ENCODE results near the gene FOXN1.

The FOXN1 gene

DNA sequence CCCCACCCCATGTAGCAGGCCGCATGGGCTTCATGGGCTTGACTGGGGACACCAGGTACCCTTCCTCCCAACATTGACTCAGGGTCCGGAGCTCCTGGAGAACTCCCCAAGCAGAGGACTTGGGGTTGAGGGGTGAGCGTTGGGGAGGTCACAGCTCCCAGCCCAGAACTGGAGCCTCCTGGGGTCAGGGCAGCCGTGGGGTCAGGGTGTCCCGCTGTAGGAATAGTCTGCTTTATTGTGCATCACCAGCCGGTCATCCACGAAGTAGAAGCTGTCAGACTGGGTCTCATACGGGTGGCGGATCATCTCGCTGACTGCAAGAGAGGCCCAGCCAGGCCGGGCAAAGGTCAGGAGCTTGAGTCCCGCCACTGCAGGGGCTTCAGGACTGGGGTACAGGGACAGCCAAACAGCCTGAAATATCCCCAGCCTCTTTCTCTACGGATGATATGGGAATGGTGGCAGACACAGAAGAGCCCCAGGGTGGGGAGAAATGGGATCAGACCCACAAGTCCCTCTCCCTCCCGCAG, 41.0 kb downstream of the FOXN1 start:
- TF ChIP-seq ZFX (IDR thresholded peaks at IDR 0.05): no peak
- TF ChIP-seq, protein P1, sequence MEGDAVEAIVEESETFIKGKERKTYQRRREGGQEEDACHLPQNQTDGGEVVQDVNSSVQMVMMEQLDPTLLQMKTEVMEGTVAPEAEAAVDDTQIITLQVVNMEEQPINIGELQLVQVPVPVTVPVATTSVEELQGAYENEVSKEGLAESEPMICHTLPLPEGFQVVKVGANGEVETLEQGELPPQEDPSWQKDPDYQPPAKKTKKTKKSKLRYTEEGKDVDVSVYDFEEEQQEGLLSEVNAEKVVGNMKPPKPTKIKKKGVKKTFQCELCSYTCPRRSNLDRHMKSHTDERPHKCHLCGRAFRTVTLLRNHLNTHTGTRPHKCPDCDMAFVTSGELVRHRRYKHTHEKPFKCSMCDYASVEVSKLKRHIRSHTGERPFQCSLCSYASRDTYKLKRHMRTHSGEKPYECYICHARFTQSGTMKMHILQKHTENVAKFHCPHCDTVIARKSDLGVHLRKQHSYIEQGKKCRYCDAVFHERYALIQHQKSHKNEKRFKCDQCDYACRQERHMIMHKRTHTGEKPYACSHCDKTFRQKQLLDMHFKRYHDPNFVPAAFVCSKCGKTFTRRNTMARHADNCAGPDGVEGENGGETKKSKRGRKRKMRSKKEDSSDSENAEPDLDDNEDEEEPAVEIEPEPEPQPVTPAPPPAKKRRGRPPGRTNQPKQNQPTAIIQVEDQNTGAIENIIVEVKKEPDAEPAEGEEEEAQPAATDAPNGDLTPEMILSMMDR (conservative IDR thresholded peaks at IDR 0.05): no peak
- H3K27ac ChIP-seq: no peak overlapping the region

DNA sequence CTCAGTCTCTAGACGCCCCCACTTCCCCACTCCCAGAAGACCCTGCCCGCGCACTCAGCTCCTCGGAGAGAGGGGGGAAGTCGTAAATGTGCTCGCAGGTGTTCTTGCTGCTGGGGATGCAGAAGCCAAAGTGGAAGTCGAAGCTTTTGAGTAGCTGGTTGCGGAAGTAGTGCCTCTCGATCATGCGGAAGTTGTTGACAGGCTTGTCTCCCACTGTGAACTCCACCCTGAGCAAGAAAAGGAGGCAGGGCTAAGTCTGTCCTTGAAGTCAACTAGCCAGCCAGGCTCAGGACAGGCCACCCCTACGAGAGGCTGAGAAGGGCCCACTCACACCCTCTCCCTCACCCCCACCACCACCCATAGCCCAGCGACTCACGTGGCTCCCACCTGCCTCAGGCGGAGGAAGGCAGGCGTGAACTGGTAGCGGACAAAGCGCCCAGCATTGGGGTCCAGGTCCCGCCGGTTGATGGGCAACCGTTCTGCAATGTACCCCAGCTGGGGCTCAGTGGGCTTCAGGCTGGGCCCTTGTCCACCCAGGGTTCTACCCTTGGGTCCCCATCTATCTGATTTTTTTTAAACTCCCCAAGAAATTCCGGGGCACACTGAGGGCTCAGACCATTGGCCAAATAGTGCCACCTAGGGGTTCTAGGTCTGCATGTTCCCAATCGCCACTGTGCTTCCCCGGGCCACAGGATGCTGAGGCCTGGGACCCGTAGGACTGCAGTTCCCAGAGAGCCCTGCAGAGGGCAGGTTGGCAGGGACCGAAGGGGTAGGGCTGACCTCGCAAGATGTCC, 41.7 kb downstream of the FOXN1 start:
- H3K27ac ChIP-seq: no peak overlapping the region
- no peak for TF ChIP-seq ZFX (IDR thresholded peaks at IDR 0.05)
- TF ChIP-seq, protein P1 (conservative IDR thresholded peaks at IDR 0.05): peak; percentile 99

- no peak overlapping the region for H3K27ac ChIP-seq
- TF ChIP-seq, protein P1 (conservative IDR thresholded peaks at IDR 0.05): peak; percentile 38
- TF ChIP-seq ZFX (IDR thresholded peaks at IDR 0.05): no peak
Observed at GRCh38 chr17:28548417-28549130, 42.4 kb downstream of the FOXN1 start.

GRCh38 chr17:28549236-28550132, 43.3 kb downstream of the FOXN1 start:
- TF ChIP-seq, protein P1 (conservative IDR thresholded peaks at IDR 0.05): no peak
- no peak for TF ChIP-seq ZFX (IDR thresholded peaks at IDR 0.05)

GRCh38 chr17:28550858-28551257, 44.7 kb downstream of the FOXN1 start:
- TF ChIP-seq ZFX (IDR thresholded peaks at IDR 0.05): no peak
- TF ChIP-seq, protein P1 (conservative IDR thresholded peaks at IDR 0.05): no peak
- no peak overlapping the region for H3K27ac ChIP-seq

More at GRCh38 chr17:28549236-28550132, 43.3 kb downstream of the FOXN1 start:
- H3K27ac ChIP-seq: no peak overlapping the region

DNA sequence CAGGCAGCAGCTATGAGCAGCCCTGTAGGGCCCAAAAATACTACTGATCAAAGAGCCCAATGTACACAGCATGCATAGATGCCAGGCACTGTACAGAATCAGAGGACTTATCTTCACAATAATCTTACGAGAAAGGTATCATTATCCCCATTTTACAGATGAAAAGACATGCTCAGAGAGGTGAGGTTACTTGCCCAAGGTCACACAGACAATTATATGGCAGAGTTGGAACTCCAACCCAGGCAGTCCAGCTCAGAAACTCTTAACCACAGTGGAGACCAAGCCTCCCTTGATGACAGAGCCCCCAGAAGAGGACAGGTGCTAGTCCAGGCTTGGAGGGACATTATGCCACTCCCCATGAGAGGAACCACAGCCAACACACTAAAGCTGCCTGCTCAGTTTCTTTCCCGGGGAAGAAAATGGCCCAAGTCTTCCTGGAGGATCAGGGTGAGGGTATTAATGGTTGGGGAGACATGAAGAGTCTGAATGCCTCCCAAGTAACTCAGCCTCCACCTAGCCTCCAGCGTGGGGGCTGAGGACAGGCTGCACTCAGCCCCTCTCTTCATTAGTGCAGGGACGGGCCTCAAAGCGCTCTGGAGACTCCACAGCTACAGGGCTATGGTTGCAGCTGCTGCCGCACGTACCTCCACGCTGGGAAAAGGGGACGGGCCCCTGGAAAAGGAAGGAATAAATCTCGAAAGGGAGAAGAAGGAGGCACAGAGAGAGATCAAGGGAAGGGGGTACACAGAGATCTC, 45.5 kb downstream of the FOXN1 start:
- no peak for TF ChIP-seq ZFX (IDR thresholded peaks at IDR 0.05)
- TF ChIP-seq, protein P1 (conservative IDR thresholded peaks at IDR 0.05): no peak
- peak overlapping the region; percentile 64 for H3K27ac ChIP-seq

Data from C4-2B (cell line).